Peyer's patch (tissue), 4 donors: ENCODE results near the gene AUTS2. TPM values are rescaled to one million over a fixed set of nuclear protein-coding genes. Genes with fewer than 3 reads are reported as not detected.

ENCODE experiments used
- DNase-seq, 3 donors: peaks; one replicate each; pipeline ENCODE4 v3.0.0-alpha.2; 2017 to 2019
- H3K27ac ChIP-seq, 4 donors: fragments of 200-600 bp; sonication (generic); one replicate each; pipeline ENCODE4 v1.5.1; 2016 to 2019
- H3K27me3 ChIP-seq, 2 donors: fragments of 200-600 bp; sonication (generic); one replicate each; pipeline ENCODE4 v1.5.1; 2019
- H3K36me3 ChIP-seq, 3 donors: fragments of 200-600 bp; sonication (generic); one replicate each; pipeline ENCODE4 v1.5.1; 2016 to 2019
- H3K4me1 ChIP-seq, 4 donors: fragments of 200-600 bp; sonication (generic); one replicate each; pipeline ENCODE4 v1.5.1; 2016 to 2019
- H3K4me3 ChIP-seq, 4 donors: fragments of 200-600 bp; sonication (generic); 1 replicate in 3 of 4; 2 replicates in 1 of 4; pipeline ENCODE4 v1.5.1; 2016 to 2019; ENCODE audit warnings: mild to moderate bottlenecking in 1 of 4
- H3K9me3 ChIP-seq, 4 donors: fragments of 200-600 bp; sonication (generic); one replicate each; pipeline ENCODE4 v1.5.1; 2016 to 2019; ENCODE audit warnings: mild to moderate bottlenecking in 1 of 4
- CTCF ChIP-seq, 6 experiments: fragments of 450-650 bp in 4 of 6; fragments of 200-600 bp in 2 of 6; sonication (generic) in 1 of 6; IDR thresholded peaks; one replicate each; pipeline ENCODE4 v1.5.1; 2017 to 2019; ENCODE audit warnings: antibody characterized with exemption in 6 of 6, mild to moderate bottlenecking in 3 of 6, moderate library complexity in 1 of 6
- POLR2A ChIP-seq, 2 donors: fragments of 450-650 bp; IDR thresholded peaks; one replicate each; pipeline ENCODE4 v1.5.1; 2017; ENCODE audit warnings: antibody characterized with exemption in 2 of 2, mild to moderate bottlenecking in 2 of 2, moderate library complexity in 2 of 2
- total RNA-seq, 4 donors: library from RNA; depleted of rRNA; stranded (reverse); fragments of >200 nt; gene quantifications; one replicate each; pipeline ENCODE4 v1.1.0, GENCODE V29; 2016

The AUTS2 gene
- total RNA-seq, 4 donors from 2014 or later, result 55.9 to 90.0 (median 72.6) TPM

- Histone ChIP-seq H3K27me3 (no peaks in the 10 kb centered on the region), H3K27ac (no peak overlapping the region), H3K36me3 (no peaks in the 10 kb centered on the region), H3K9me3 (no peaks in the 10 kb centered on the region), H3K4me3 (no peak overlapping the region), H3K4me1 (no peaks in the 10 kb centered on the region)
- TF ChIP-seq POLR2A (IDR thresholded peaks at IDR 0.05) (no peak), CTCF (IDR thresholded peaks at IDR 0.05) (no peak)
- no peak for DNase-seq
Observed at GRCh38 chr7:70156057-70156456, 557.8 kb downstream of the AUTS2 start.

- Histone ChIP-seq H3K36me3 (no peaks in the 10 kb centered on the region), H3K9me3 (no peaks in the 10 kb centered on the region)
Observed at GRCh38 chr7:70159121-70159520, 560.8 kb downstream of the AUTS2 start.

GRCh38 chr7:70165477-70166170 is 567.3 kb downstream of the AUTS2 start:
- no peaks in the 10 kb centered on the region for H3K4me1 ChIP-seq
- no peak overlapping the region for H3K4me3 ChIP-seq
- no peak overlapping the region for H3K27ac ChIP-seq
- no peak for DNase-seq
- TF ChIP-seq POLR2A (IDR thresholded peaks at IDR 0.05), result no peak
- TF ChIP-seq CTCF (IDR thresholded peaks at IDR 0.05), result no peak
- H3K27me3 ChIP-seq, result no peaks in the 10 kb centered on the region
- no peaks in the 10 kb centered on the region for H3K36me3 ChIP-seq
- H3K9me3 ChIP-seq, result no peaks in the 10 kb centered on the region

More at GRCh38 chr7:70159121-70159520, 560.8 kb downstream of the AUTS2 start:
- no peak for DNase-seq
- TF ChIP-seq CTCF (IDR thresholded peaks at IDR 0.05) (no peak), POLR2A (IDR thresholded peaks at IDR 0.05) (no peak)
- H3K4me3 ChIP-seq, result no peak overlapping the region
- no peaks in the 10 kb centered on the region for H3K27me3 ChIP-seq
- no peak overlapping the region for H3K27ac ChIP-seq
- no peaks in the 10 kb centered on the region for H3K4me1 ChIP-seq

GRCh38 chr7:70171369-70171920 is 573.2 kb downstream of the AUTS2 start:
- Histone ChIP-seq H3K9me3 (no peaks in the 10 kb centered on the region), H3K4me3 (no peak overlapping the region), H3K36me3 (no peaks in the 10 kb centered on the region), H3K4me1 (no peaks in the 10 kb centered on the region), H3K27ac (no peak overlapping the region), H3K27me3 (no peaks in the 10 kb centered on the region)
- no peak for DNase-seq
- TF ChIP-seq POLR2A (IDR thresholded peaks at IDR 0.05) (no peak), CTCF (IDR thresholded peaks at IDR 0.05) (no peak)

- H3K4me1 ChIP-seq, result no peaks in the 10 kb centered on the region
- no peaks in the 10 kb centered on the region for H3K9me3 ChIP-seq
- no peak overlapping the region for H3K4me3 ChIP-seq
- no peak overlapping the region for H3K27ac ChIP-seq
- H3K27me3 ChIP-seq, result no peaks in the 10 kb centered on the region
- H3K36me3 ChIP-seq, result no peaks in the 10 kb centered on the region
- DNase-seq, result no peak
- TF ChIP-seq POLR2A (IDR thresholded peaks at IDR 0.05) (no peak), CTCF (IDR thresholded peaks at IDR 0.05) (no peak)
Observed at GRCh38 chr7:70177166-70177565, 578.9 kb downstream of the AUTS2 start.
